WI38 (cell line): ENCODE measurements around the gene DPP4.

ENCODE experiments used
- H3K4me3 ChIP-seq: 2 replicates; pipeline ENCODE4 v1.5.1; 2011; ENCODE audit warnings: low read depth, mild to moderate bottlenecking, control low read depth, low read length
- TF ChIP-seq, protein P1 (sequence below): IDR thresholded peaks from 2 replicates; pipeline ENCODE4 v1.5.1; 2012; ENCODE audit warnings: low read depth, mild to moderate bottlenecking, control low read depth, low read length

DPP4 gene

DNA sequence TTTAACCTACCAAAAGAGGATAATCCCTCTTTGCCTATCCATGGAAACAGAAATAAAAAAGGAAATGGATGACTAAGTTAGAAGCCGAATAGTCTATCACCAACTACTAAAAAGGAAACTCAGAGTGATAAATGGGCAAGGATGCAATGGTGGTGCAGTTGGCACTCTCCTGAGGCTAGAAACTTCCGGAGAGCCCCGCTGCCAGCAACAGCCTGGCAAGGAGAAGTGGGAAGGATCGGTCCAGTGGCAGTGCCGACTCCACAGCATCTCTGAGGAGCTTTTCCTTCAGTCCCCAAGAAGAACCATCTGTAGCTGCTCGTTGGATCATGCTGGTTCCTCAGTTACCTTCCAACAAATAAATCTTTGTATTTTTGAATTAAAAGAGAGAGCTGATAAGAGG, 74.7 kb downstream of the DPP4 start:
- H3K4me3 ChIP-seq: no peak overlapping the region
- TF ChIP-seq, protein P1, sequence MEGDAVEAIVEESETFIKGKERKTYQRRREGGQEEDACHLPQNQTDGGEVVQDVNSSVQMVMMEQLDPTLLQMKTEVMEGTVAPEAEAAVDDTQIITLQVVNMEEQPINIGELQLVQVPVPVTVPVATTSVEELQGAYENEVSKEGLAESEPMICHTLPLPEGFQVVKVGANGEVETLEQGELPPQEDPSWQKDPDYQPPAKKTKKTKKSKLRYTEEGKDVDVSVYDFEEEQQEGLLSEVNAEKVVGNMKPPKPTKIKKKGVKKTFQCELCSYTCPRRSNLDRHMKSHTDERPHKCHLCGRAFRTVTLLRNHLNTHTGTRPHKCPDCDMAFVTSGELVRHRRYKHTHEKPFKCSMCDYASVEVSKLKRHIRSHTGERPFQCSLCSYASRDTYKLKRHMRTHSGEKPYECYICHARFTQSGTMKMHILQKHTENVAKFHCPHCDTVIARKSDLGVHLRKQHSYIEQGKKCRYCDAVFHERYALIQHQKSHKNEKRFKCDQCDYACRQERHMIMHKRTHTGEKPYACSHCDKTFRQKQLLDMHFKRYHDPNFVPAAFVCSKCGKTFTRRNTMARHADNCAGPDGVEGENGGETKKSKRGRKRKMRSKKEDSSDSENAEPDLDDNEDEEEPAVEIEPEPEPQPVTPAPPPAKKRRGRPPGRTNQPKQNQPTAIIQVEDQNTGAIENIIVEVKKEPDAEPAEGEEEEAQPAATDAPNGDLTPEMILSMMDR: no peak

DNA sequence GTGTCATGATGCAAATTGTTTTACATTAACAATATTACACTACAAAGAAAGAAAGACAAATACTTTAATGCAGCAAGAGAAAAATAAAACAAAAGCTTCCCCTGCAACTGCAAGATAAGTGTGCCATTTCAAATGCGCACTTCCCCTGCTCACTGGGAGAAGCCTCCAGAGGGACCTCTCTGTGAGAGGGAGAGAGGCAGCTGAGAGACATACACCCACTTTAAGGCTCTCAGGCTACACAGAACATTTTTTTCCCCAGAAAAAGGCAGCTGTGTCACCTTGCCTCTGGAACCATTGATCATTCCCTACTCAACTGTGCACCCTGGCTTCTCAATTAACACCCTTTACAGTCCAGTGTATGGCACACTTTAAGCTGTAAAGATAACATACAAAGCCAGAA, 75.2 kb downstream of the DPP4 start:
- TF ChIP-seq, protein P1: no peak
- H3K4me3 ChIP-seq: no peak overlapping the region

DNA sequence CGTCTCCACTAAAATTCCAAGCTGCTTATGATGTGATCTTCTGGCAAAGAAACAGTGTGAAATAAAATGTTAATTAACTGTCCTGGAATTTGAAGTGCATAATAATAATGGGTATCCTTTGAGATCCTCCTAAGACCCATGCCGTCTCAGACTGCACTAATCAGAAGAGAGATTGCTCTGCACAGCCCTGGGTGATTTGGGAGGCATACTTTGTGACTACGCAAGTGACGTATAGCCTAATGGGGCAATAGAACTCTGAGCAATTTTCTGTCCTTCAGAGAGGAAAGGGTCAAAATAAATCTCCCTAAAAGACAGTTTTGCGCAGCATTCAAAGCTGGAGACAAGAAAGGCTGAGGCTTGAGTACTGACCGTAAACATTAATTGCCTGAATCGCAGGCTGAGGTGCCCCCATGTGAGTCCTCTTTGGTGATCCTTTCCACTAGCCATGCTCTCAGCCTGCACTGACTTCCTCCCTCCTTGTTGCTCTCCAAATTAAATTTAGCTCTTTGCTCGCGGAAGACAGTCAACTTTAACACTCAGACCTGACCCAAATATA, 76.0 kb downstream of the DPP4 start:
- TF ChIP-seq, protein P1: no peak
- no peak overlapping the region for H3K4me3 ChIP-seq

DNA sequence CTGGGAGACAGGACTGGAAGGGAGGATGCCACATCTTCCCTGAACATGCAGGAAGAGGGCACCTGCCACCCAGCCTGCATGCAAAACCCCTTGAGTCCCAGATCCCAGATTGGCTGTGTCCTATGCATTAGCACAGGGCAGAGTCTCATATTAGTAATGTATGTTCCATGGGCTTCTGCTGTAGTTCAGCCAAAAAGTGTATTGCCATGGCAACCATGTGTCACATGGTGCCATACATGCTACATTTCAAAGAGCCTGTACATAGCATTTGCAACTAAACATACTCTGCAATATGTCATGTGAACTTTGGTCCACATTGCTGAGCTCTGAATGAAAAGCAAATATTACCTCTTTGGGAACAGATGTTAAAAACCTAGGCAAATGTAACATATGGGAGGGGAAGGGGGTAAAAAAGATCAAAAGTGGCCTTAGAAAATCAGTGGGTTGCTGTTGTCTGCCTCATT, 78.4 kb downstream of the DPP4 start:
- TF ChIP-seq, protein P1: no peak
- H3K4me3 ChIP-seq: no peak overlapping the region

DNA sequence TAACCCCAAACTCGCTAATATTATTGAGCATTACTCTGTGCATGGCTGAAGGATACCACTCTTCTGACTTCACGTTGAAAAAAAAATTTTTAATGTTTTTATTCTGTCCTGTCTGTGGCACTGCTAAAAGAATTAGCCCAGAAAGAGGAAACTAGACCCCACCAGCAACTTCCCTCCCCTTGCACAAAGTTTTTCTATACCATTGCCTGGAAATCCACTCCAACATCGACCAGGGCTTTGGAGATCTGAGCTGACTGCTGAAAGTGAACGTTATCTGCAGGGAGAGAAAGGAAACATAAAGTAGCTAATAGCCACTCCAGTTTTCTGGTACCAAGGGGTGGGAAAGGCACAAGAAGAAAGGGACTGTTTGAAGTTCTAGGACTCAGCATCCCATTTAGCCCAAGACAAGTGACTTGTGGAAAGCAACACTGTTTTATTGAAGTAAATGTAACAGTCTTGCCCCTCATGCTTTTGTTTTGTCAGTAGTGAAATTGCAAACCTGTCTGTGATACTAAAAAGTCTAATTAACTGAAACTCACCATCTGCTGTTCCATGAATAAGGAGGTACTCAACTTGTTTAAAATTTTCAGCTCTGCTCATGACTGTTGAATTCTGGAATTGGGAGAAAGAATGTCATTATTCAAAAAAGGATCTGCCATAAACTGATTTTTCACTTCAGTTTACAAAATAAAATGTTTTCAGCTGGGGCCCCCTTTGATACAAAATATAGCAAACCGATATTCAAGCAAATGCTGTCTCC, 79.1 kb downstream of the DPP4 start:
- TF ChIP-seq, protein P1: no peak
- no peak overlapping the region for H3K4me3 ChIP-seq

DNA sequence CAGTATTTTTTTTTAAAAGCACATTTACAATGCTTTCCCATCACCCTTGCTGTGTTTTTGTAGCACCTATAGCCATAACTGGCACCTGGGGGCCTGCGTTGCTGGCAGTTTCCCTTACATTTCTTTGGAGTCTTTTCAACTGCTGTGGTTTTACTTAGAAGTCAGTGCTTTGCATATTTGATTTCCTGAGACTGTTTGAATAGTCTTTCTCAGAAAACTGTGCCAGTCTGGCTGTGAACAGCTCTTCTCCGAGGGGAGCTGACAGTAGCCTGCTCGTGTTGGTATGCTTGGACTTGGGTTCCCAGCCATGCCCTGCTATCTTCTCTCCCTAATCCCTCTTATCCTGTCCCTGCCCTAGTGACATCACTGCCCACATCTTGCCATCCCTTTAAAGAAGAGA, 81.5 kb downstream of the DPP4 start:
- no peak overlapping the region for H3K4me3 ChIP-seq
- TF ChIP-seq, protein P1: no peak

DNA sequence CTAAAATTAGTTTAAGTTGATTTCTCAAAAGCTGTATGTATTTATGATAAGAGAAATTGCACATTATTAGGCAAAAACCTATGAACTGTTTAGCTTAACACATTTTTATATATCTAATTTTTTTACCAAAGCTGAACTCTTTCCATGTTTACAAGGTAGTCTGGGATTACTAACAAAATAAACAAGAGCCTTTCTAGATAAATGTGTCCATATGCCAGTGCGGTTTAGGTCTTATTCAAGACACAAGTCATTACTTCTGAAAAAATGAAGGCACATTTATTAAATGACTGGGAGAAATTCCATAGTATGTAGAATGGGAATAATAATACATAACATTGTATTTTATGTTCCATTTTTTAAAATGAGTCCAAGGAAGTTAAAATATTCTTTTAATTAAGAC, 82.0 kb downstream of the DPP4 start:
- TF ChIP-seq, protein P1: no peak
- no peak overlapping the region for H3K4me3 ChIP-seq
